HCT116 (cell line): Measurements from ENCODE around the gene EVC. TPM values are rescaled to one million over a fixed set of nuclear protein-coding genes. Genes with fewer than 3 reads are reported as not detected.
A peak's percentile ranks its signal among the peaks of the same experiment; 100 is the strongest.

Source experiments
- ATAC-seq: fragments of 200-7000 bp; cut with Tn5 transposase; 2 replicates; pipeline ENCODE4 v1.9.1; 2020; ENCODE audit warnings: mild to moderate bottlenecking, moderate library complexity
- BruUV-seq: library from RNA; stranded (reverse); fragments of 400-500 nt; replicated peaks from 2 replicates; lab custom pipeline; 2021; lab: Mats Ljungman, UMichigan
- CTCF ChIA-PET: fragments of 300-600 bp; sonication (Branson Sonifier 250); formaldehyde crosslinking; loops from one replicate; lab custom pipeline; 2021; ENCODE audit warnings: antibody characterized with exemption; lab: Charles Lee
- POLR2A ChIA-PET: fragments of 300-600, 350-600 bp; sonication (Branson Sonifier 250); formaldehyde crosslinking; loops from one replicate; lab custom pipeline; 2021; ENCODE audit warnings: antibody characterized with exemption; lab: Charles Lee
- RAD21 ChIA-PET, 2 experiments: fragments of 300-600 bp; sonication (Branson Sonifier 250); formaldehyde crosslinking; loops; one replicate each; lab custom pipeline; 2023; ENCODE audit warnings: low total read pairs in 2 of 2; ENCODE audit not compliant: uncharacterized antibody in 2 of 2, unreplicated experiment in 2 of 2, low non-redundant PET in 1 of 2; lab: Charles Lee
- DNase-seq: peaks from one replicate; pipeline ENCODE4 v3.0.0-alpha.2; 2010; ENCODE audit warnings: low read depth, low spot score
- H2AFZ ChIP-seq: fragments of 200-600 bp; shearing (Covaris generic), sonication (generic); 2 replicates; pipeline ENCODE4 v1.6.1; 2017; ENCODE audit warnings: low read depth, mixed run types, mixed read lengths, antibody characterized with exemption, low read length; ENCODE audit not compliant: poor library complexity, severe bottlenecking
- H3K27ac ChIP-seq: 2 replicates; pipeline ENCODE4 v1.5.1; 2012; ENCODE audit warnings: low read depth, low read length
- H3K27me3 ChIP-seq: fragments of 200-600 bp; sonication (generic); 2 replicates; pipeline ENCODE4 v1.6.1; 2016; ENCODE audit warnings: mixed run types, low read length, mixed read lengths; ENCODE audit not compliant: insufficient read depth
- H3K36me3 ChIP-seq, 2 experiments: fragments of 200-500 bp in 1 of 2; fragments of 200-600 bp in 1 of 2; sonication (Bioruptor generic) in 1 of 2; sonication (generic) in 1 of 2; 2 replicates each; pipeline versions ENCODE4 v1.5.1 to v1.6.1; 2014 to 2016; ENCODE audit warnings: low read length in 2 of 2, inconsistent platforms in 1 of 2, mixed read lengths in 1 of 2, mixed run types in 1 of 2; ENCODE audit not compliant: insufficient read depth in 2 of 2, control insufficient read depth in 1 of 2
- H3K4me1 ChIP-seq, 2 experiments: fragments of 200-600 bp in 1 of 2; sonication (generic) in 1 of 2; 2 replicates each; pipeline versions ENCODE4 v1.5.1 to v1.6.1; 2012 to 2017; ENCODE audit warnings: low read length in 2 of 2, inconsistent platforms in 1 of 2, mild to moderate bottlenecking in 1 of 2, mixed read lengths in 1 of 2, mixed run types in 1 of 2, moderate library complexity in 1 of 2; ENCODE audit not compliant: insufficient read depth in 2 of 2, control insufficient read depth in 1 of 2
- H3K4me2 ChIP-seq: fragments of 200-600 bp; sonication (generic); 2 replicates; pipeline ENCODE4 v1.6.1; 2017; ENCODE audit warnings: mixed run types, low read length, mixed read lengths
- H3K4me3 ChIP-seq, 2 experiments: fragments of 200-600 bp in 1 of 2; sonication (generic) in 1 of 2; replicated peaks in 1 of 2; 2 replicates each; pipeline ENCODE4 v1.5.1; 2011 to 2016; ENCODE audit warnings: low read length in 2 of 2, control low read depth in 1 of 2, low read depth in 1 of 2, mild to moderate bottlenecking in 1 of 2, mixed read lengths in 1 of 2, mixed run types in 1 of 2
- H3K79me2 ChIP-seq: fragments of 200-600 bp; sonication (generic); 2 replicates; pipeline ENCODE4 v1.6.1; 2017; ENCODE audit warnings: mild to moderate bottlenecking, mixed run types, low read length, moderate library complexity, mixed read lengths; ENCODE audit not compliant: insufficient read depth
- H3K9ac ChIP-seq: fragments of 200-600 bp; sonication (generic); 2 replicates; pipeline ENCODE4 v1.6.1; 2016; ENCODE audit warnings: low read length, mixed read lengths
- H3K9me2 ChIP-seq: fragments of 200-600 bp; sonication (generic), shearing (Covaris generic); 2 replicates; pipeline ENCODE4 v1.6.1; 2017; ENCODE audit warnings: mixed run types, mild to moderate bottlenecking, moderate library complexity; ENCODE audit not compliant: insufficient read depth
- H3K9me3 ChIP-seq, 2 experiments: fragments of 200-500 bp in 1 of 2; fragments of 200-600 bp in 1 of 2; sonication (Bioruptor generic) in 1 of 2; sonication (generic) in 1 of 2; 2 replicates each; pipeline ENCODE4 v1.6.1; 2014 to 2017; ENCODE audit warnings: low read length in 2 of 2, mixed read lengths in 2 of 2, inconsistent platforms in 1 of 2, low read depth in 1 of 2, mild to moderate bottlenecking in 1 of 2, mixed run types in 1 of 2, moderate library complexity in 1 of 2; ENCODE audit not compliant: control insufficient read depth in 1 of 2, insufficient read depth in 1 of 2
- H4K20me1 ChIP-seq: fragments of 200-600 bp; sonication (generic), shearing (Covaris generic); 2 replicates; pipeline ENCODE4 v1.6.1; 2017; ENCODE audit warnings: mixed run types, mild to moderate bottlenecking, moderate library complexity; ENCODE audit not compliant: insufficient read depth
- CBX3 ChIP-seq: IDR thresholded peaks from 2 replicates; pipeline ENCODE4 v1.6.1; 2012; ENCODE audit warnings: low read depth
- EGR1 ChIP-seq: IDR thresholded peaks from 2 replicates; pipeline ENCODE4 v1.6.1; 2012; ENCODE audit warnings: low read depth
- EZH2 ChIP-seq: fragments of 200-600 bp; sonication (generic); IDR thresholded peaks from 2 replicates; pipeline ENCODE4 v1.6.1; 2017; ENCODE audit warnings: antibody characterized with exemption, mixed run types
- POLR2A ChIP-seq: IDR thresholded peaks from 2 replicates; pipeline ENCODE4 v1.7.0; 2011; ENCODE audit warnings: borderline replicate concordance; ENCODE audit not compliant: insufficient read depth, insufficient read length; ENCODE audit errors: extremely low read depth
- REST ChIP-seq: IDR thresholded peaks from 2 replicates; pipeline ENCODE4 v1.6.1; 2012; ENCODE audit warnings: low read depth
- SIN3A ChIP-seq: IDR thresholded peaks from 2 replicates; pipeline ENCODE4 v1.6.1; 2012; ENCODE audit warnings: low read depth
- SP1 ChIP-seq: IDR thresholded peaks from 2 replicates; pipeline ENCODE4 v1.6.1; 2012; ENCODE audit warnings: low read depth
- TCF7L2 ChIP-seq: IDR thresholded peaks from 2 replicates; pipeline ENCODE4 v1.7.0; 2011; ENCODE audit warnings: borderline replicate concordance, inconsistent platforms; ENCODE audit not compliant: insufficient read depth, insufficient read length; ENCODE audit errors: extremely low read depth
- YY1 ChIP-seq: IDR thresholded peaks from 2 replicates; pipeline ENCODE4 v1.6.1; 2011; ENCODE audit warnings: low read length, low read depth, moderate library complexity, mild to moderate bottlenecking; ENCODE audit not compliant: insufficient replicate concordance; ENCODE audit errors: extremely low read depth
- ZFX ChIP-seq: fragments of 450-650 bp; IDR thresholded peaks from 2 replicates; pipeline ENCODE4 v1.6.1; 2017
- ZNF274 ChIP-seq: fragments of 200-500 bp; sonication (Bioruptor generic); IDR thresholded peaks from 2 replicates; pipeline ENCODE4 v1.6.1; 2014; ENCODE audit warnings: mild to moderate bottlenecking, low read depth, low read length, inconsistent platforms
- intact Hi-C: fragments of 100-400 bp; cut with micrococcal nuclease; formaldehyde crosslinking; loops from 2 replicates; pipeline ENCODE4 v1.10.0; 2022
- total RNA-seq: library from RNA; stranded (reverse); gene quantifications from one replicate; pipeline ENCODE4 v1.2.1, GENCODE V29; 2021; ENCODE audit not compliant: unreplicated experiment

Gene EVC
- total RNA-seq, 1 experiment from 2014 or later, result 0.15 TPM

- Histone ChIP-seq H3K4me2 (peak overlapping the region; percentile 78), H3K27me3 (no peaks in the 10 kb centered on the region), H3K9me3 (no peaks in the 10 kb centered on the region), H4K20me1 (no peaks in the 10 kb centered on the region), H2AFZ (no peak overlapping the region), H3K9me2 (no peaks in the 10 kb centered on the region), H3K79me2 (no peaks in the 10 kb centered on the region), H3K36me3 (no peaks in the 10 kb centered on the region), H3K27ac (no peak overlapping the region; the same call in 1 of the 2 replicates), H3K4me1 (peaks cover 10 to 42% of the 10 kb centered on the region in 2 experiments), H3K4me3 (peak overlapping the region in 1 of 2 experiments; percentile 53; a peak in 1 of 4 replicates), H3K9ac (peak overlapping the region; percentile 67)
- ATAC-seq (no peak), DNase-seq (no peak)
- BruUV-seq, result no TSS peak
- intact Hi-C loops, result no loop called here
- TF ChIP-seq SIN3A (no peak), REST (no peak), YY1 (no peak), ZNF274 (no peak), SP1 (no peak), ZFX (no peak), CBX3 (no peak), POLR2A (no peak), EGR1 (no peak), EZH2 (no peak), TCF7L2 (no peak)
- ChIA-PET RAD21 (no interaction called here), CTCF (no interaction called here), POLR2A (no interaction called here)
Observed at GRCh38 chr4:5752376-5753184, 41.6 kb downstream of the EVC start.
